Stimulated activated CD4-positive, alpha-beta T cell treated with anti-CD3 and anti-CD28 coated beads, TNF-alpha, amount 100 ng/mL, for 48 hours (primary cell): ENCODE measurements around the gene WDR74.
"Not testable (repeated sequence)": the region's sequence is repeated elsewhere in the genome, so short reads cannot be mapped to it uniquely, and the experiment has no call there.

Experiments used
- DNase-seq, 3 donors: peaks; one replicate each; pipeline ENCODE4 v3.0.0-alpha.2; 2020; ENCODE audit warnings: low read depth in 3 of 3

WDR74 gene

GRCh38 chr11:62839050-62839945 lies at the start of gene WDR74:
WDR74 (minus strand) TSS chr11:62839590; CDS start chr11:62839570, 20 bp downstream.
- DNase-seq, result peak; percentile 78 to 88 (median 87)

- DNase-seq, result no peak
Measured at GRCh38 chr11:62889126-62889483, 49.7 kb upstream of the WDR74 start.

- DNase-seq, result no peak
Measured at GRCh38 chr11:62888406-62888805, 49.0 kb upstream of the WDR74 start.

- DNase-seq, result no peak
Measured at GRCh38 chr11:62885137-62885750, 45.9 kb upstream of the WDR74 start.

- no peak for DNase-seq
Measured at GRCh38 chr11:62883673-62884072, 44.3 kb upstream of the WDR74 start.

GRCh38 chr11:62882788-62883501 lies 43.6 kb upstream of the WDR74 start:
- no peak for DNase-seq

- DNase-seq, result no peak
Measured at GRCh38 chr11:62882431-62882749, 43.0 kb upstream of the WDR74 start.

- DNase-seq, result peak; percentile 90 to 94 (median 91)
Measured at GRCh38 chr11:62881579-62882430, 42.4 kb upstream of the WDR74 start.

- peak; percentile 72 to 80 (median 74) for DNase-seq
Measured at GRCh38 chr11:62880803-62881578, 41.6 kb upstream of the WDR74 start, which contains the start of gene SLC3A2. SLC3A2 (plus strand) TSS chr11:62880896; CDS start chr11:62881024, 128 bp downstream.

- peak; percentile 25 to 42 (median 38) for DNase-seq
Measured at GRCh38 chr11:62880231-62880802, 40.9 kb upstream of the WDR74 start.

- no peak for DNase-seq
Measured at GRCh38 chr11:62879235-62879978, 40.0 kb upstream of the WDR74 start.

- DNase-seq, result no peak
Measured at GRCh38 chr11:62876712-62877111, 37.3 kb upstream of the WDR74 start.

GRCh38 chr11:62875698-62876478 lies 36.5 kb upstream of the WDR74 start:
- no peak for DNase-seq

GRCh38 chr11:62874851-62875250 lies 35.5 kb upstream of the WDR74 start:
- no peak for DNase-seq

- DNase-seq, result no peak
Measured at GRCh38 chr11:62865635-62866034, 26.2 kb upstream of the WDR74 start.

- no peak for DNase-seq
Measured at GRCh38 chr11:62863687-62864335, 24.4 kb upstream of the WDR74 start.

GRCh38 chr11:62861564-62862192 lies 22.3 kb upstream of the WDR74 start:
- DNase-seq, result not testable (repeated sequence)
